ENCODE data around the gene REEP2.
A peak's percentile ranks its signal among the peaks of the same experiment; 100 is the strongest.
"Not testable (repeated sequence)": the region's sequence is repeated elsewhere in the genome, so short reads cannot be mapped to it uniquely, and the experiment has no call there.

The REEP2 gene, protein sequence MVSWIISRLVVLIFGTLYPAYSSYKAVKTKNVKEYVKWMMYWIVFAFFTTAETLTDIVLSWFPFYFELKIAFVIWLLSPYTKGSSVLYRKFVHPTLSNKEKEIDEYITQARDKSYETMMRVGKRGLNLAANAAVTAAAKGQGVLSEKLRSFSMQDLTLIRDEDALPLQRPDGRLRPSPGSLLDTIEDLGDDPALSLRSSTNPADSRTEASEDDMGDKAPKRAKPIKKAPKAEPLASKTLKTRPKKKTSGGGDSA

GRCh38 chr5:138438724-138439476 lies at the start of gene REEP2:
Gene REEP2, plus strand, starts transcription at chr5:138439057. Its CDS starts 152 bp downstream, at chr5:138439209.
- peak; percentile 41 to 43 for DNase-seq (ENCODE audit: extremely low read depth in 1 of 2, low read depth in 1 of 2)

DNA sequence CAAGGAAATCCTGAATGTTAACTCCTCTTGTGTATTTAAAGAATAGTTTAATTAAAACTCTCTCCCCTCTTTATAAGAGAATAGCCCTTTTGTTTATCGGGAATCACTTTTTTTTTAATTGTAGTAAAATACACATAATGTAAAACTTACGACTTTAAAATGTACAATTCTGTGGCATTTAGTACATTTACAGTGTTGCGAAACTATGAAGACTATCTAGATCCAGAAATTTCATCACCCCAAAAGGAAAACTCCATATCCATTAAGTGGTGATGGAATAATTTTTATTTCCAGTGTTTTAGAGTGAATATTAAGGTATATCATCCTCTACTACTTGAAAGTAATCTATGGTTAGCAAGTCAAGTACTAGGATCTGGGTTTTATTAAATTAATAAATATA lies 49.5 kb upstream of the REEP2 start:
- DNase-seq (ENCODE audit: extremely low read depth in 1 of 2, low read depth in 1 of 2): no peak

- not testable (repeated sequence) for DNase-seq (ENCODE audit: extremely low read depth in 1 of 2, low read depth in 1 of 2)
Measured at GRCh38 chr5:138389911-138390310, 48.9 kb upstream of the REEP2 start.

GRCh38 chr5:138391859-138392386 lies 46.9 kb upstream of the REEP2 start:
- no peak for DNase-seq (ENCODE audit: extremely low read depth in 1 of 2, low read depth in 1 of 2)

GRCh38 chr5:138402640-138403039 lies 36.2 kb upstream of the REEP2 start:
- DNase-seq (ENCODE audit: extremely low read depth in 1 of 2, low read depth in 1 of 2): no peak

DNA sequence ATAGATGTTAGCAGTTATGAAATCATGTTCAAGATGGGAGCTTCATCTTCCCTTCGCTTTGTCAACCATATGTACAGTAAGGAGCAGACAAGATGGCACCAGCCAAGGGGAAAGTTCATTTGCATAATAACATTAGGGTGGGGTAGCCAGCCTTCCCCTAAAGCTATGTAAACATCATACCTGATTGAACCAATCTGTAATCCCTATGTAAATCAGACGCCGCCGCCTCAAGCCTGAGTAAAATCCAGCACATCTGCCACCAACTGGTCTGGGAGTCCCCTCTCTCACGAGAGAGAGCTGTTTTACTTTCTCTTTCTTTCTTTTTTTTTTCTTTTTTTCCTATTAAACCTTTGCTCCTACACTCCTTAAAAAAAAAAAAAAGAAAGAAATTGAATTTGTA lies 30.8 kb upstream of the REEP2 start:
- DNase-seq (ENCODE audit: extremely low read depth in 1 of 2, low read depth in 1 of 2): no peak

DNA sequence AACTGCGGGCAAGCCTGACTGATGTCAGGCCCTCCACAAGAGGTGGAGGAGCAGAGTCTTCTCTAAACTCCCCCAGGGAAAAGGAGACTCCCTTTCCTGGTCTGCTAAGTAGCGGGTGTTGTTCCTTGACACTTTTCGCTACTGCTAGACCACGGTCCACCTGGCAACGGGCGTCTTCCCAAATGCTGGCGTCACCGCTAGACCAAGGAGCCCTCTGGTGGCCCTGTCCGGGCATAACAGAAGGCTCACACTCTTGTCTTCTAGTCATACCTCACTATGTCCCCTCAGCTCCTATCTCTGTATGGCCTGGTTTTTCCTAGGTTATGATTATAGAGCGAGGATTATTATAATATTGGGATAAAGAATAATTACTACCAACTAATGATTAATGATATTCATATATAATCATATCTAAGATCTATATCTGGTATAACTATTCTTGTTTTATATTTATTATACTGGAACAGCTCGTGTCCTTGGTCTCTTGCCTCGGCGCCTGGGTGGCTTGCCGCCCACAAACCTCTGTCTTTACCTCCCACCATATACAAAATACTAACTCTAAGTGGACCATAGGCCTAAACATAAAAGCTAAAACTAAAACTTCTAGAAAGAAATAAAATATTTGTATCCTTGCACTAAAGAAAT lies 27.7 kb upstream of the REEP2 start:
- not testable (repeated sequence) for DNase-seq (ENCODE audit: extremely low read depth in 1 of 2, low read depth in 1 of 2)

GRCh38 chr5:138418444-138418843 lies 20.4 kb upstream of the REEP2 start:
- no peak for DNase-seq (ENCODE audit: extremely low read depth in 1 of 2, low read depth in 1 of 2)

- no peak for DNase-seq (ENCODE audit: extremely low read depth in 1 of 2, low read depth in 1 of 2)
Measured at GRCh38 chr5:138425079-138425478, 13.8 kb upstream of the REEP2 start.

- no peak for DNase-seq (ENCODE audit: extremely low read depth in 1 of 2, low read depth in 1 of 2)
Measured at GRCh38 chr5:138435943-138436342, 2.9 kb upstream of the REEP2 start.

GRCh38 chr5:138438003-138438723 lies 694 bp upstream of the REEP2 start:
- no peak for DNase-seq (ENCODE audit: extremely low read depth in 1 of 2, low read depth in 1 of 2)

GRCh38 chr5:138439477-138440158 lies 761 bp downstream of the REEP2 start:
- no peak for DNase-seq (ENCODE audit: extremely low read depth in 1 of 2, low read depth in 1 of 2)

DNA sequence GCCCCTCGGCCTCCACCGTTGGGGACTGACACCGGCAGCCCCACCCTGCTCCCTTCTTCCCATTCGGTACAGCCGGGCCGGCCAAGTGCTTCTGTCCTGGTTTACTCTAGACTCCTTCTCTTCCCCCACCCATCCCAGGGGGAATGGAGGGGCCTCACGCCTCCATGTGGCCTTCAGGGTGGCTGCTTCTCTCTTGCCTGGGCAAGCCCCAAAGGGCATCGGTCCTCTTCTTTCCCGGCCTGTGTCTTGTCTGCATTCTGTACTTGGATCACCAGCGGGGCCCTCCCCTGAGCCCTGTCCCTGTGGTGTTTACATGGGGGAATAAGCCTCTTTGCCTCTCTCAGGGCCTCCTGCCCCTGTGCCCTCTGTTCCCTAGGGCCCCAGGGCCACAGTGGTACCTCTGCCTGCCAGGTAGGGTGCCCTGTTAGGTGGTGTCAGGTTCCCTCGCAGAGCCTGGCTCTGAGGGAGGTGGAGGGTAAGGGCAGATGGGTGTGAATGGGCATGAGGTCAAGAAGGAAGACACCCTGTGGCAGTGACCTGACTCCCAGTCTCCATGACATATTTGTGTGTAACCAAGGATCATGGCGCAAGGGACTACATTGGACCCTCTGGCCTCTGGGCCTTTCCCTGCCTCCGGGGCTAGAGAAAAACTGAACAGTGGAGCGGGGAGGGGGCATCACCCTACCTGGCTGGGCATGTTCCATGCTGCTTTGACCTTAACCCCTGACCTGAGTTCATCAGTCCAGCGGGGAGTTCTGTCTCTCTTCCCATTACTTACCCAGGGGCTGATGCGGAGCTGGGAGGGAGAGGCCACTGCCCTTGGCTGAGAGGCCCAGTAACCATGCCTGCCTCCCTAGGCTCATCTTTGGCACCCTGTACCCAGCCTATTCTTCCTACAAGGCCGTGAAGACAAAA lies 1.6 kb downstream of the REEP2 start:
- DNase-seq (ENCODE audit: extremely low read depth in 1 of 2, low read depth in 1 of 2): no peak

- no peak for DNase-seq (ENCODE audit: extremely low read depth in 1 of 2, low read depth in 1 of 2)
Measured at GRCh38 chr5:138441221-138441620, 2.4 kb downstream of the REEP2 start.

DNA sequence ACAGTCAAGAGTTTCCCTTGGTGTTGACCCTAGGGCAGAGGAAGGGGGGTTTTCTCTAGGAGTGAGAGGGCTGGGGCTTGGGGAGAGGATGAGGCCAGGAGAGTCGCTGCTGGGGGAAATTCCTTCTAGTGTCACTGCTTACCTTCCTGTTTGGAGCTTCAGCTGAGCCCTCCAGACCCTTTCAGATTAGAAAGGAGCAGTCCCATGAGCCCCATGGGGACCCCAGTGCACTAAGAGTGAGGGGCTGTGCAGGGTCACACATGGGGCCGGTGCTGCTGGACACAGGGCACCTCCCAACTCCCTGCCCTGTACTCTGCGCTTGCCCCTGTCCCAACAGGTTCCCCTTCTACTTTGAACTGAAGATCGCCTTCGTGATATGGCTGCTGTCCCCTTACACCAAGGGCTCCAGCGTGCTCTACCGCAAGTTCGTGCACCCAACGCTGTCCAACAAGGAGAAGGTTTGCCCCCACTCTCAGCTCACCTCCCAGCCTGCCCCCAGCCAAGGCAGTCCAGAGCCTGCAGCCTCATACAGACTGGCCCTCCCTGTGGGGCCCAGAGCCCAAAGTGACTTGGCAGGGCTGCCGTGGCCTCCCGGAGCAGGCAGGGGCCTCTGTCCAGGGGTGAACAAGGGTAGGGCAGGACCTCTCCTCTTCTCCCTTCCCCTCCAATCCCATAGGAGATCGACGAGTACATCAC lies 5.4 kb downstream of the REEP2 start:
- no peak for DNase-seq (ENCODE audit: extremely low read depth in 1 of 2, low read depth in 1 of 2)

- DNase-seq (ENCODE audit: extremely low read depth in 1 of 2, low read depth in 1 of 2): no peak
Measured at GRCh38 chr5:138444774-138445546, 6.1 kb downstream of the REEP2 start.

GRCh38 chr5:138445547-138446271 lies 6.9 kb downstream of the REEP2 start:
- DNase-seq (ENCODE audit: extremely low read depth in 1 of 2, low read depth in 1 of 2): no peak
